HG03460 (cell line): ENCODE measurements around the gene ESRRB.

Experiments
- ATAC-seq: cut with Tn5 transposase; IDR thresholded peaks from one replicate; pipeline ENCODE4 v1.9.1; 2021; ENCODE audit not compliant: unreplicated experiment

Gene ESRRB

DNA sequence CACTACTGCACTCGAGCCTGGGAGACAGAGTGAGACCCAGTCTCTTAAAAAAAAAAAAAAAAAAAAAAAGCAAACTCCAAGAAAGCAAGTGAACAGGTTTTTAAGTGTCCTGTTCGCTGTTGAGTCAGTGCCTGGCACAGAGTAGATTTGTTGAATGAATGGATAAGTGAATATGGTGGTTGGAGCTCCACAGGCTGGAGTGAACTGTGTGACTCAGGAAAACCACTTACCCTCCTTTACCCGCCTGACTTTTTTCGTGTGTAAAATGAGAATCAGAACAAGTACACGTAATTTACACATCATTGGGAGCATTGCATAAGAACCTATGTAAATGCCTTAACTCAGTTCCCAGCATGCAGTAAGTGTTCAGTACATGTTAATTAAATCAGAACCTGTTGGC is 24.0 kb upstream of the ESRRB start:
- ATAC-seq = no peak

DNA sequence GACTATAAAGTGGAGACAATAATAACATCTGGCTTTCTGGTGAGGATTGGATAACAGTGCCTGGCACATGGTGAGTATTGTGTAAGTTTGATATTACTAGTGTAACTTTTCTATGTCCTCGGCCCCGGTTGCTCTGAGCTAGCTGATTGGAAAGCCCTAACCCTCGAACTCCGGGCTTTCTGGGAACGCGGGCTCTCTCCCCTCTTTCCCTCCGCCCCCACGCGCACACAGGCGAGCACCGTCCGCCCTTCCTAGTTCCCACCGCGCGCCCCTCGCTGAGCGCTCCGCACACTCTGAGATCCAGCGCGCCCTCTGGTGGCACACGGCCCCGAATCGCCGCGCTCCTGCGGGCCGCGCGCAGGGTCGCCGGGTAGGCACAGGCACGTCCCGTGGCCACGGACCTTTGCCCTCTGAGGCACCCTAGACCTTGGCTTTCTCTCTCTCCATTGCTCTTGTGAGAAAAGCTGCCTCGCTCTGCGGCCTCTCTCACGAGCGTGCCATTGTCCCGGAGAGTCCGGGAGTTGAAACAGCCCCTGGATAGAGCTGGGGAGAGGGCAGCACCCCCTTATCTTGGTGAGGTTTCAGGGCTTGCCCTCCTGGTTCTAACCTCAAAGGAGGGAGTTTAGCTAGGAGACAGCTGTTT is 23.2 kb upstream of the ESRRB start:
- no peak for ATAC-seq

DNA sequence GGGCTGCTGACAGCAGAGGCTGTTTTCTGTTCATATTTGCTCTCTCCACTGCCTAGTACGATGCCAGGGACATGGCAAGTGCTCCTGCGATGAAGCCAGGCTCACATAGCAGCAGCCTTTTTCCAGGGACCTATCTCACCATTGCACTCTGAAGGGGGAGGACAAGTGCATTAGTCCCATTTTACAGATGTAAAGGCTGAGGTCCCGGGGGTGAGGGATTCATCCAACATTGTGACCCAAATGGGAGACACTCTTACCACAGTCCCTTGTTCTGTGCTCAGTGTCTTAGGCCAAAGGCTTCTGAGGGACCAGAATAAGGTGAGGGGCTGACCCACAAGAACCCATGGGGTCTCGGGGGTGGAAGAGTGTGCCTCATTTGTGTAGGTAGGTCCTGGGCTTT is 21.6 kb upstream of the ESRRB start:
- ATAC-seq = no peak

DNA sequence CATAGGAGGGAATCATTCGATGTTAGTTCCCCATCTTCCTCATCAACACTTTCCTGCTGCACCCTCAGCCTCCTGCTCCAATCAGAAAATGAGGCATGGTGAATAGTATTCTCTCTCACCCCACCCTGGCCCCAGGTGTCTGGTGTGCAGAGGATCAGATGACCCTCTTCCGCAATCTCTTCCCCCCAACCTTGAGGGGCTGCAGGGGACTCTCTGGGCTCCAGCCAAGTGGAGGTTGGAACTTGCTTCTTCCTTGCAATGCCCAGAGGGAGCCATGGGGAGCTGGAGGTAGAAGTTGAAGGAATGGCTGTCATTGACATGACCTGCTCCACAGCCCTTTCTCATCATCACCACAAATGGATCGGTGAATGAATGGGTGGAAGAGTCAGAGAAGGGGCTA is 20.2 kb upstream of the ESRRB start:
- ATAC-seq = no peak

DNA sequence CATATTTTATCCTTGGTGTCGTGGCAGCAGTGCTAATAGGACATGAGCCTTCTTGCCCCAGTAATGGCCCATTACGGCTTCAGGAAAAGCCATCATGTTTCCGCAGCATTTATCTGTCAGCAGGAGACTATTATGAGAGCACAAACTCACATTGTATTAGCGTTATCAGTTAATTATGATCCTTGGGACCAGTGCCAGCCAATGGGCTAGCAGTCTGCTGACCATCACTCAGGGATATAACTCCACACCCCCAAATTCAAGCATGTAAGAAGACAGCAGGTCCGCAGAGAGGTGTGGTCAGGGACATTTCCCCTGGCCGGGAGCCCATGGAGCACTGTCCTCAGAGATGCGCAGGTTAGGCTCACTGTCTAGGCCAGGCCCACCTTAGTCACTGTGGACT is 4.9 kb upstream of the ESRRB start:
- no peak for ATAC-seq

DNA sequence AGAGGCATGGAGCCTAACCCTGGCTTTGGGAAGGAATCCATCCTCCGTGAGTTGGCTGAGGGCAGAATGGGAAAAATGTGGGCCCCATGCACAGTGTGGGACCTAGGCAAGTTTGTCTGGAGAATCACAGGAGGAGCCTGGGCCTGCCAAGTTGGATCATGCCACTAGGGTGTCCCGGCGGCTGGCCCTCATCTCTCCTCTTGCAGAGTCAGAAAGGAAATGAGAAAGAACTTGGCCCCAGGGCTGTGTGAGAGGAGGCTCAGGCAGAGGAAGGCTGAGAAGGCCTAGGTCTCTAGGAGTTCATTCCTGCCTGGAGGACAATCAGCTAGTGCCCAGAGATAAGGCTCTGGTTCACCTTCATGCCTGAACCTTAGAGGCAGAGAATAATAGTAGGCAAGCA is 2.5 kb upstream of the ESRRB start:
- no peak for ATAC-seq

DNA sequence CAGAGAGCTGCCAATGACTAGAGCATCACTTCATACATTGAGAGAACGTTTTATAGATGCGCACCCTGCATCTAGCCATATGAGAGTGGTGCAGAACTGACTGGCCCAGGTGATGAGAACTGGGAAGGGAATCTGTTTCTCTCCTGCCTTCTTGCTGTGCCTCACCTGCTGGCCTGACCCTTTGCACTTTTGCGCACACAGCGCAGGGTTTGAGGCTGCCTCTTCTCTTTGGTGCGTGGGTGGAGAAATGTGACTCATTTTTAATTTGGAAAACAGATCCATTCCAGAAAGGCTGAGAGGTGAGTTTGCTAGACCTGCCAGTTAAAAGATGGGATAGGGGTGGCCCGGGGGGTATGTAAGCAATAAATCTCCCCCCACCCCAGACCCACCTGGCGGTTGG is 453 bp upstream of the ESRRB start:
- no peak for ATAC-seq

DNA sequence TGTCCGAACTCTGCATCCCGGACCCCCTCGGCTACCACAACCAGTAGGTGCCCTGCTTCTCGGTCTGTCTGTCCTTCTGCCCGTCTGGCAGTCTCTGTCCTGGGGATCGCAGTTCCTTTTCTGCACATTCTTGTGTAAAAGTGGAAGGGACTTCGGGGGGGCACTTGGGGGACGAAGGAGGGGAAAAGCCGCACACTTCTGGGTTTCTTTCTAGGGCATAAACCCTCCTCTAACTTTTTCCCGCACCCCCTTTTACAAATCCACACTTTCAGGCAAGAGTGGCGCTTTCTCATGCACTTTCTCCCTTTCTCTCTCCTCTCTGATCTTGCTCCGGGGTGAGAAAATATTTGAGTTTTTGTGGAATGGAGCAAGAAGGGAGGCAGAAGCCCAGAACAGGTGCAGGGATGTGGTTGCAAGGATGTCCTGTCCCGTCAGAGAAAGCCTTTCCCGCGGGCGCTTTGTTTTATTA is 506 bp downstream of the ESRRB start:
- no peak for ATAC-seq

DNA sequence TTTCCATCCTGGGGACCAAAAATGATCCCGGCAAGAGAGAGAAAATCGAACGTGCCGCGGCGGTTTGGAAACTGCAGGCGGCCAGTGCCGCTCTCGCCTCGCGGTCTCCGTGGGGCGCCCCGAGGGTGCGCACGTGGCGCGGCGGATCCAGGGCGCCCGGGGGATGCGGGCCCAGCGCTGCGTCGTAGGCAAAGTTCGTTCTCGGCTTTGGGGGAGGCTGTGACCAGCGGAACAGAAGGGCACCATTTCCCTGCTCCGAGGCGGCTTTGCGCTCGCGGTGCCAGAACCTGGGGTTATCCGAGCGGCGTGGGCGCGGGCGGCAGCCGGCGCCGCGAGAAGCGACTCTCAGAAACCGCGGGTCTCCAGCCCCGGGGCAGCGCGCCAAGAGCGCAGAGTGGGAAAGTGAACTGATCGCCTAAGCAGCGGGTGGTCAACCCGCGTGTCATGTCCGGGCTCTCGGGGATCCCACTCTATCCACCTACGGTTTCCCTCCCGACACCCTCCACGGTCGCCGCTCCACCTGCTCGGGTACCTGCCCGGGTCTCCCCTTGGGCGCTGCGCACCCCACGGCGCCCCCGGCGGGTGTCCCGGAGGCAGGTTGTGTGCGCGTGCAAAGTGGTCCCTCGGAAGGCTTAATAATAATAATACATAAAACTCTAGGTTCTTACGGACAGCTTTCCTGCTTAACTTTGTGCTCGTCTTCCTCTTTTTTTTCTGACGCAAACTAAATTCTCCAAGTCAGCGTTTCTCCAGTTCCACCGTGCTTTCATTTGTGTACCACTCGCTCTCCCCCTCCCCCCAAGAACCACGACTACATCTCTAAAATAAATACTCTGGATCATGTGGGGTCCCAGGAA is 1.2 kb downstream of the ESRRB start:
- ATAC-seq = no peak

DNA sequence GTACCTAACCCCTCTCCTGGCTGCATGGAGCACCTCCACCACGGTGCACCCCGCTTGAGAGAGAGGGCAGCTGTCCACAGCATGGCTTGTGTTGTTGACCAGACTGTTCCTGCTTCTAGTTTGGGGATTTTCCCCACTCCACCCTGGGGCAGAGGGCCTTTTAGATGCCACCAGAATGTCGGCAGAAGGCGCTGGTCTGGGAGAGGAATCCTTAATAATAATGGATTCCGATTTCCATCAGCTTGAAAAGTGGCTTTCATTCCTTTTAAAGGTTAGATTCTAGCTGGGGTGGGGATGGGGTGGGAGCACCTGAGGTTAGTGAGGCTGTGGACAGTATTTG is 1.8 kb downstream of the ESRRB start:
- no peak for ATAC-seq

DNA sequence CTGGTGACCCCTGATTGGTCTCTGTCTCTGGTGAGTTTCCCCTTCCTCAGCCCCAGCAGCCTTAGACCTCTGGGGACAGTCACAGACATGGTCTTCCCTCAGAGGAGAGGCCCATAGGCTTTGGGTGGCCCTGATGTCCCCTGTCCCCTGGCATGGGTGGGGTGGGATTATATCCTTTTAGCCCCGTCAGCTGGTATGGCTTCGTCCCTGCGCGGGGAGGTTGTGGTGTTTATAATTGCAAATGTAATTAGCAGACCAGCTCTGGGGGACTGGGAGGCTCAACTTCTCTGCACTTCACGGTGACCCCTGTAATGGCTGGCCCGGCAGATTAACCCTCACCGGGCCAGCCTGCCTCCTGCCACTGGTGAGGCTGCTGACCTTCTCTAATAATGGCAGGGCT is 5.1 kb downstream of the ESRRB start:
- no peak for ATAC-seq

DNA sequence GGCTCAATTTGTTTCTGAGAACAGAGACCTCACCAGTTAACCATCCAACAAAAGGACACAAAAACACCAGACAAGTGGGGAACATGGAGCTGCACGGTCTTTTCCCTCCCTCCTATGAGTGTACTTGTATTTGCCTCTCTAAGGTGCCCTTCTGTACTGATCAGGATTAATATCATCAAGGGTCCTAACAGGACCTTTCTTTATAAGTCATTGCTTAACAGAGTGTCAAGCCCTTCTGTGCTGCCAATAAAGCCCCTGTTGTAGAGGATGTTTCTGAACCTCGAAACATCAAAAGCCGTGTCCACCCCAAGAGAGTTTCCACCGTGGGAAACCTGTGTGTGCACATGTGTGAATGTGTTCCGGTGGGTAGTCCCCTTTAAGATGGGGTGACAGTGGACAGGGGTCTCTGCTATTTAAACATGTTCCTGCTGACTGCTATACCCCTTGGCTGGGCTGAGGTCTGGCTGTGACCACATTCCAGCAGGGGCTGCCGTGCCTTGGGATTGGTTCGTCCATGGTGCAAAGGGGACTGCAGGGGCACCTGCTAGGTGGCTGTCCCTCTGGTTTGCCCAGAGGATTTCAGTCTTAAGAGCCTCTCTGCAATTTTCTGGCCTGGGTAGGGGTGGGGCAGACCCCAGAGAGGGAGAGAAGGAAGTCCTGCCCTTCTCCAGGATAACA is 6.0 kb downstream of the ESRRB start:
- no peak for ATAC-seq

DNA sequence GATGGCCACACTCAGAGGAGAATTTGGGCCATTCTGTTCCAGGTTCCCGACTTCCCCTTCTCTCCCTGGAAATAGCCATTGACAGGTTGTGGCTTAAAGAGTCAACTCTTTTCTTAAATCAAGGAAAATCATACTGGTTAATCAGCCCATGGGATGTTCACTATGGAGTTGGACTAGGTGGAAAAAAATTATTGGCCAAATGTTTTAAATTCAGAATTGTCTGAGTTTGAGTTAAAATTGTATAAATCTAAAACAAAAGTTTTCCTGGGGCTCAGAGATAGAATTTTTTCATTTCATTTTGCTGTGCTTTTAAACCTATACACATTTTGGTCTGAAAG is 6.5 kb downstream of the ESRRB start:
- no peak for ATAC-seq

DNA sequence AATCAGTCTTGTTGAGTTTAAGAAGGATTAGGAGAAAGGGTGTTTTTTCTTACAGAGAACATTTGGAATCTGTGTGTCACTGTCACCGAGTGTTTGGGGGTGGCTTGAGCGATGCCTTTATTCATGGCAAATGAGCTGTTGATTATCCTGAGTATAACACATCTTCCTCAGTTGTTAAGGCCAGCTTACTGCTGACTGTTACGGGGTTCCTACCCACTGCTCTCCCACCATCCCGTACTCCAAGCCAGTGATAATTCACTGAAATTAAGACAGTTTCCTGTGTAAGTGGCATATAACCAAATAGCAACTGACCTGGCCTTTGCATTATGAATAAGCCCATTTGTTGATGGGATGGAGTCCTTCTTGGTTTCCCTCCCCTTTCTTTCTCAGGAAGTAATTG is 9.5 kb downstream of the ESRRB start:
- no peak for ATAC-seq

DNA sequence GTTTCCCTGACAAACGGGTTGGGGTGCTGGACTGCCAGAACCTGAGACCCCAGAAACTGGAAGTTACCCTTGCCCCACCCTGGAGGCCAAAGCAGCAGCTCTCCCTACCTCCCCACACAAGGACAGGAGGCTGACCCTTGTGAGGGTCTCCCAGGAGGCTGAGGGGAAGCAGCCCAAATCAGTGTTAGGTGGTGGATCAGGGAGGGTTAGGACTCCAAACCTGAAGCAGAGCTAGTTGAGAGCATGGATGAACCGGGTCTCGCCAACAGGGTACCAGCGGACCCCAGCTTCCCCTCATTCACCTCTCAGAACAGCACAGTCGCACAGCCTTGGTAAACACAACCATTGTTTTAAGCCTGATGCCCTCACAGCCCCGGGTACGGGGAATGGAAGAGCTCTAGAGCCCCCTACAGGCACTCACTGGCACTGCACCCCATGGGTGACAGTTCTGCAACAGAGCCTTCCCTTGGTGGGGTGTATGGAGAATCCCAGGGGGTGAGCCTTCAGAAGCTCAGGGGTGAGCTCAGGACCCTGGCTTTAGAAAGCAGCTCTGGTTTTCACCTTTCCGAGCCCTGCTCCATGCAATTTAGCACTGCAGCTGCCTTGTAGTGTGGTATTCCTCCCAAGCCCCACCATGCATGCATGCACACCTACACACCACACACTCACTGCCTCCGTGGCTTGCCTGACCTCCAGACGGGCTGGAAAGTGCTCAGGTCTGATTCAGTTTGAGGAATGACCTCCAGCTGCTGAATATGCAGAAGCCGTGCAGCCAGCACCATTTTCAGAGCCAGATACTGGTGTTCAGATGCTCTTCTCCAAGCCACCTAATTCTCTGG is 11.2 kb downstream of the ESRRB start:
- peak; percentile 71 for ATAC-seq

DNA sequence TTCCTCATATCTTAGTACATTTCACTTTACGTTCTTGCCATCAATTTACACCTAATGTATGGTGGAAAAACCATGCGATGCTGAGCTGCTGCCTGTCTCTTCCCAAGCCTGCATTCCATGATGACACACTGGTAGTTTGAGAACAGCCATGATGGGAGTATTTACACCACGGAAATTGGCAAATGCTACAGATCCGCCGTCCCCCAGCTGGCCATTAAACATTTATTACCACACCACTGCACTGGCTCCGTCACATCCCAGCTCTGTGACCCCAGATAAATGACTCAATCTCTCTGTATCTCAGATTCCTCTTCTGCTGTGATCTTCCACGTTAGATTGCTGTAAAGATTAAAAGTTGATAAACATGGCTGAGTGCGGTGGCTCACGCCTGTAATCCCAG is 13.9 kb downstream of the ESRRB start:
- ATAC-seq = no peak

DNA sequence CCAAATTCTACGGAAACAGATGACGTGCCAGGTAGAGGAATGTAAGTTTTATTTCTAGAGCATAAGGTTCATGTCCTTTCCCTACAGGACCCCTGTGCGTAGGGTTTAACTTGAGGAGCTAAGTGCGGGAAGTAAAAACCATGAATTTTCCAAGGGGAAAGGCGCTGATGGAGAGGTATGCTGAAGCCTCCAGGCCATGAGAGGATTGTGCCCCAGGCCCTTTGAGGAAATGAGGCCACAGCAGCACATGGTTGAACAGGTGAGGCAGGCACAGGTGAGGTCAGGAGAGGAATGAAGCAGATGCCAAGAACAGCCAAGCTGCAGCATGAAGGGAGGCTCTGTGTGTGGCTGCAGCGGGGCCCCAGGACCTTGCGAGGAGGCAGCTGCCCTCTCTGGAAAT is 14.7 kb downstream of the ESRRB start:
- no peak for ATAC-seq

DNA sequence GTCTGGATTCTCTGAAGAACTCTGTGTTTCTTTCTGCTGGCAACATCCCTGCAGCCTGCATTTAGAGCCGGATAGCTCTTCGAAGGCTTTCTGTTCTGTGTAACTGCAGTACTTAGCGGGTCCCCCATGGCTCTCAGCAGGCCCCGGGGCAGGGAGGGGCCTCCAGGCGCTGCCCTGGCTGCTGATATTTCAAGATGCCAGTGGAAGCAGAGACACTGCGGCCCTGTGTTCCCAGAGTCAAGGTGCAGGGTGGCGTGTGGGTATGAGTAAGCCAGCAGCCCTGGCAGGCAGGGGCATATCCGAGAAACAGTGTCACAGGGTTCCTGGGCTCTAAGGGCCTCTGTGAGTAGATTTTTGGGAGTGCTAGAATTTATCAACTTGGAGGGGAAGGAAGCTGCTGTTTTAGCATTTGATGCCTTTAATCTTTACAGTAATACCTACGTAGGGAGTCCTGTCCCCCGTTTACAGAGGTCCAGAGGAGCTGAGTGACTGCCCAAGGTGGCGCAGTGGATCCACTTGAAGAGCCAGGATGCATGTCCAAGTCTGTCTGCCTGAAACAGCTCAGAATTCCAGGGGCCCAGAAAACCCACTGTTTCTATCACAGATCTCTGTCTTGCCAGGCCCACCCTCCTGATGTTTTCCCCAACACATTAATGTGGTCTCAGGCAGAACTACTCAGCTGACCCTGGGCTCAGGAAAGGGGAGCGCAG is 16.2 kb downstream of the ESRRB start:
- ATAC-seq = no peak

DNA sequence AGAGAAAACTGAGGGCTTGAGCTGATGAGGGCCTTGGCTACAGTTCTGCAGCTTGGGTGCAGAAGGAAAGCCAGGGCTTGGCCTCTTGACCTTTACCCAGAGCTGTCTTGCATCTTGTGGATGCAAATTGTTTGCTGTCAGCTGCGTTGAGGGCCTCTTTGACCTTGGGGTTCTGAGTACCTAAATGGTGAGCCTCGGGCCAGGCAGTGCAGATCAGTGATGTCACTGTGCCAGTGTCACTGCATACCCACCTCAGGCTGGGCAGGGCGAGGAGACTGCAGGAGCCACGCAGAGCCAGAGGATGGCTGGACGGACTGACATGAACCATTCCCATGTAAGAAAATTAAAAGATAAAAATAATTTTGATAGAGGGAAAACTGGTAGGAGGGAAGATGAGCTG is 18.6 kb downstream of the ESRRB start:
- ATAC-seq = no peak

DNA sequence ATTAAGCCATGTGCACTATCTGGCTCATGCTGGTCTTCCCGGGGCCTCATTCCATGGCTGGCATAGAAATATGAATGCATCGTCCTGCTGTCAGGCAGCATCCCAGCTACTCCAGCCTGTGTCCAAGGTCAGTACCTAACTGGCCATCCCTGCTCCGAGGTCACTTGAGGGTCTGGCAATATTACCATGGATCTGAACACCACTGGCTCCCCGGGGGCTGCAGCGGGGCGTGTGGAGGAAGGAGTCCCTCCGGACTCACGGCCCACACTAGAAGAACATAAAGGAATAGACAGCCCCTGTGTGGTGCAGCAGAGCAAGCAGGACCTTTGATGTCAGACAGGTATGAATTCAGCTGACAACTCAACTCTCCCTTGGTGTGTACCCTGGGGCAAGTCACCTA is 19.2 kb downstream of the ESRRB start:
- ATAC-seq = no peak

DNA sequence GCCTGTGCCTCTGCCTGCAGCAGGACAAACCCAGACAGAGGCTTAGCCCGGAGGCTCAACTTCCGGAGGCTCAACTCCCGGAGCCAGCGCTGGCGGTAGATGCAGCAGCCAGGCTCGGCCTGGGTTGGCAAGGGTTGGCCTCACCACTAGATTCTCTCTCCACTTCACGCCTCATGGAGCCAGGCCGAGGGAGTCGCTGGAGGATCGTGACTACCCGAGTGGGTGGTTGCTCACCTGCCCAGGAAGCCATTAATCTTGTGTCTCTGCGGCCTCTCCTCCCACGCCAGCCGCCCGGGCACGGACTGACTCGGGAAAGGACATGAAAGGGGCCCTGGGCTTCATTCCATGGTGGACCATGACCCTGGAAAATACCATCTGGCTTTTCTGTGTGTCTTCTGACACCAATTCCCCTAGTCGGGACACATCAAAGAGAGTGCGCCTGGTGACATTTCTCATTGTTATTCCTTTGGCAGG is 20.8 kb downstream of the ESRRB start:
- ATAC-seq = no peak
